SK-N-SH (cell line): ENCODE results near the gene PLD1. TPM values are rescaled to one million over a fixed set of nuclear protein-coding genes. Genes with fewer than 3 reads are reported as not detected.

Source experiments
- CTCF ChIA-PET: fragments of 300-600, 350-600 bp; formaldehyde crosslinking; extraction: SDS; loops from one replicate; lab custom pipeline; 2021; lab: Yijun Ruan, JAX
- POLR2A ChIA-PET: fragments of 350-600 bp; sonication (Branson Sonifier 250); formaldehyde crosslinking; extraction: SDS; loops from one replicate; lab custom pipeline; 2020; ENCODE audit warnings: antibody characterized with exemption, inconsistent platforms; lab: Yijun Ruan, JAX
- DNase-seq: peaks from one replicate; pipeline ENCODE4 v3.0.0; 2012
- H2AFZ ChIP-seq: fragments of 200-600 bp; sonication (generic); 2 replicates; pipeline ENCODE4 v1.8.1; 2016; ENCODE audit warnings: antibody characterized with exemption, mild to moderate bottlenecking, low read depth
- H3F3A ChIP-seq: fragments of 200-600 bp; sonication (generic); replicated peaks from 2 replicates; pipeline ENCODE3; 2016; ENCODE audit warnings: antibody characterized with exemption, mild to moderate bottlenecking; ENCODE audit not compliant: insufficient read depth
- H3K27ac ChIP-seq, 2 experiments: fragments of 200-500 bp in 1 of 2; fragments of 200-600 bp in 1 of 2; sonication (Bioruptor generic) in 1 of 2; sonication (generic), shearing (Covaris generic) in 1 of 2; 2 replicates each; pipeline versions ENCODE4 v1.5.1 to v1.6.1; 2014 to 2016; ENCODE audit warnings: low read depth in 2 of 2, inconsistent platforms in 1 of 2, low read length in 1 of 2, mild to moderate bottlenecking in 1 of 2, mixed read lengths in 1 of 2
- H3K27me3 ChIP-seq: fragments of 200-600 bp; sonication (generic), shearing (Covaris generic); 2 replicates; pipeline ENCODE4 v1.6.1; 2016; ENCODE audit warnings: mixed run types; ENCODE audit not compliant: insufficient read depth
- H3K36me3 ChIP-seq, 2 experiments: fragments of 200-500 bp in 1 of 2; fragments of 200-600 bp in 1 of 2; sonication (Bioruptor generic) in 1 of 2; sonication (generic) in 1 of 2; replicated peaks in 1 of 2; 2 replicates each; pipeline versions ENCODE3 to v1.5.1; 2014 to 2016; ENCODE audit warnings: low read length in 1 of 2, mild to moderate bottlenecking in 1 of 2; ENCODE audit not compliant: insufficient read depth in 2 of 2, control insufficient read depth in 1 of 2
- H3K4me1 ChIP-seq, 2 experiments: fragments of 200-500 bp in 1 of 2; fragments of 200-600 bp in 1 of 2; sonication (Bioruptor generic) in 1 of 2; sonication (generic), shearing (Covaris generic) in 1 of 2; 2 replicates each; pipeline versions ENCODE4 v1.5.1 to v1.6.1; 2014 to 2016; ENCODE audit warnings: low read depth in 1 of 2, low read length in 1 of 2, mixed run types in 1 of 2; ENCODE audit not compliant: insufficient read depth in 2 of 2, control insufficient read depth in 1 of 2
- H3K4me2 ChIP-seq: fragments of 200-600 bp; sonication (generic), shearing (Covaris generic); 2 replicates; pipeline ENCODE4 v1.6.1; 2017; ENCODE audit warnings: mixed run types
- H3K4me3 ChIP-seq, 2 experiments: fragments of 200-500 bp in 1 of 2; fragments of 200-600 bp in 1 of 2; sonication (Bioruptor generic) in 1 of 2; sonication (generic), shearing (Covaris generic) in 1 of 2; 2 replicates each; pipeline versions ENCODE4 v1.5.1 to v1.8.1; 2014 to 2016; ENCODE audit warnings: low read depth in 2 of 2, inconsistent platforms in 1 of 2, low read length in 1 of 2, mild to moderate bottlenecking in 1 of 2, mixed read lengths in 1 of 2, moderate library complexity in 1 of 2
- H3K79me2 ChIP-seq: fragments of 200-600 bp; sonication (generic); 2 replicates; pipeline ENCODE4 v1.8.1; 2017; ENCODE audit warnings: mild to moderate bottlenecking; ENCODE audit not compliant: insufficient read depth
- H3K9ac ChIP-seq: fragments of 200-600 bp; sonication (generic); 2 replicates; pipeline ENCODE4 v1.6.1; 2017; ENCODE audit warnings: mixed run types
- H3K9me2 ChIP-seq: fragments of 200-600 bp; sonication (generic); 2 replicates; pipeline ENCODE4 v1.6.1; 2017; ENCODE audit warnings: mixed run types
- H3K9me3 ChIP-seq: fragments of 200-600 bp; sonication (generic); 2 replicates; pipeline ENCODE4 v1.6.1; 2017; ENCODE audit warnings: mixed run types, mild to moderate bottlenecking, moderate library complexity
- H4K20me1 ChIP-seq: fragments of 200-600 bp; sonication (generic); 2 replicates; pipeline ENCODE4 v1.6.1; 2017; ENCODE audit warnings: mild to moderate bottlenecking, mixed run types; ENCODE audit not compliant: insufficient read depth
- CHD2 ChIP-seq: fragments of 150-350 bp; IDR thresholded peaks from 2 replicates; pipeline ENCODE4 v1.6.1; 2018; ENCODE audit warnings: low read length; ENCODE audit not compliant: partially characterized antibody
- ELF1 ChIP-seq: IDR thresholded peaks from 2 replicates; pipeline ENCODE4 v1.4.0; 2012
- EP300 ChIP-seq, 2 experiments: IDR thresholded peaks; 2 replicates each; pipeline versions ENCODE4 v1.4.0 to v1.6.1; 2012; ENCODE audit warnings: borderline replicate concordance in 1 of 2, low read depth in 1 of 2, low read length in 1 of 2
- EZH2phosphoT487 ChIP-seq: fragments of 200-600 bp; sonication (generic); IDR thresholded peaks from 2 replicates; pipeline ENCODE4 v1.6.1; 2017; ENCODE audit warnings: low read depth, mixed run types, mild to moderate bottlenecking, antibody characterized with exemption, moderate library complexity, borderline replicate concordance
- FOXJ3 ChIP-seq: sonication (generic); formaldehyde crosslinking; IDR thresholded peaks from 2 replicates; pipeline ENCODE4 v1.5.1; 2020; ENCODE audit warnings: mild to moderate bottlenecking, missing genetic modification reagents
- GABPA ChIP-seq: IDR thresholded peaks from 2 replicates; pipeline ENCODE4 v1.4.0; 2012; ENCODE audit warnings: low read depth, mild to moderate bottlenecking
- GATA2 ChIP-seq: sonication (generic); formaldehyde crosslinking; IDR thresholded peaks from 2 replicates; pipeline ENCODE4 v1.5.0; 2020; ENCODE audit warnings: mild to moderate bottlenecking, missing genetic modification reagents
- MEF2A ChIP-seq: IDR thresholded peaks from 2 replicates; pipeline ENCODE4 v1.4.0; 2012; ENCODE audit warnings: low read depth, borderline replicate concordance
- MXI1 ChIP-seq: IDR thresholded peaks from 2 replicates; pipeline ENCODE4 v1.6.1; 2012; ENCODE audit warnings: mild to moderate bottlenecking, low read depth, low read length, improper control_type of control experiment
- POLR2AphosphoS5 ChIP-seq: IDR thresholded peaks from 2 replicates; pipeline ENCODE4 v1.6.1; 2012; ENCODE audit warnings: low read depth, low read length
- RAD21 ChIP-seq: IDR thresholded peaks from 2 replicates; pipeline ENCODE4 v1.6.1; 2012; ENCODE audit warnings: mild to moderate bottlenecking, low read length
- RFX5 ChIP-seq: IDR thresholded peaks from 2 replicates; pipeline ENCODE4 v1.6.1; 2012; ENCODE audit warnings: mild to moderate bottlenecking, improper control_type of control experiment, low read length
- SIN3A ChIP-seq: IDR thresholded peaks from 2 replicates; pipeline ENCODE4 v1.6.1; 2012; ENCODE audit warnings: low read depth, mild to moderate bottlenecking, low read length, moderate library complexity, borderline replicate concordance
- SMC3 ChIP-seq: IDR thresholded peaks from 2 replicates; pipeline ENCODE4 v1.6.1; 2012; ENCODE audit warnings: low read depth, low read length, improper control_type of control experiment
- TCF12 ChIP-seq: IDR thresholded peaks from 2 replicates; pipeline ENCODE4 v1.4.0; 2012
- TEAD4 ChIP-seq: IDR thresholded peaks from 2 replicates; pipeline ENCODE4 v1.4.0; 2012; ENCODE audit warnings: mild to moderate bottlenecking, borderline replicate concordance; ENCODE audit not compliant: insufficient read depth
- YY1 ChIP-seq: IDR thresholded peaks from 2 replicates; pipeline ENCODE4 v1.4.0; 2012; ENCODE audit warnings: low read depth, mild to moderate bottlenecking
- WGBS: methylation state at CpG from one replicate; pipeline ENCODE4 v1.1.6; 2017; ENCODE audit warnings: low lambda C conversion rate; 5-methylcytosine and 5-hydroxymethylcytosine counted together
- polyA plus RNA-seq, 3 experiments: library from polyadenylated mRNA; depleted of rRNA; stranded (reverse); fragments of >200 nt; gene quantifications; 2 replicates each; pipeline ENCODE4 v1.2.3, GENCODE V29; 2012
- TF ChIP-seq, protein P1 (sequence below): IDR thresholded peaks from 2 replicates; pipeline ENCODE4 v1.6.1; 2012; ENCODE audit warnings: mild to moderate bottlenecking, low read depth, low read length, moderate library complexity
- TF ChIP-seq, protein P2 (sequence below): fragments of 150-350 bp; IDR thresholded peaks from 2 replicates; pipeline ENCODE4 v1.6.1; 2017; ENCODE audit warnings: antibody characterized with exemption, low read length, low read depth, borderline replicate concordance
- TF ChIP-seq, protein P3 (sequence below): IDR thresholded peaks from 2 replicates; pipeline ENCODE4 v1.4.0; 2012; ENCODE audit warnings: low read depth

PLD1 gene
- polyA plus RNA-seq, 1 of the 3 experiments (the other 2 are of a cell fraction) = 6.2 TPM

DNA sequence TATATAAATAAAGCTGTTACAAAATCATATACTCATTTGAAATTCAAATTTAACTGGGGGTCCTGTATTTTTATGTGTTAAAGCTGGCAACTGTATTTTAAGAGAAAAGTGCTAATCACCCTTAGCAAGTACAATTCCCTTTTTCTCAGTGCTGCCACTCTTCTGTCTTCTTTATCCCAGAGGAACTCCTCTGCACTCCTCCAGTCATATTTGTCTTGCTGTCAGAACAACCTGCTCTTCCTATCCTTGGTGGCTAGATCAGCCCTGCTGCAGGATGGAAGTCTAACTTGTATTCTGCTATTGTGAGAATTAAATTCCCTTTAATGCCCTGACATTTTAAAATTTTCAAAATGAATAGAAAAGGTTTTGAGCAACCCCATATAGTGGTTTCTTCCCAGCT, 226.2 kb downstream of the PLD1 start:
- CTCF ChIA-PET = interaction anchor here (1.0 to 1.4 kb wide), 4 partner anchors 9 to 535 kb away, joined by 3 to 5 read pairs (median 4); no protein-coding TSS in a partner anchor
- POLR2A ChIA-PET = interaction anchor here (0.5 kb wide), 1 partner anchor 255 kb away, joined by 3 read pairs; no protein-coding TSS in a partner anchor
- no peak overlapping the region for H2AFZ ChIP-seq

GRCh38 chr3:171574556-171575240, 235.6 kb downstream of the PLD1 start:
- ChIA-PET CTCF (interaction anchor here (1.1 to 2.2 kb wide), 5 partner anchors 8 to 525 kb away, joined by 3 to 12 read pairs (median 3); no protein-coding TSS in a partner anchor), POLR2A (no interaction called here)
- H3K9me3 ChIP-seq = no peaks in the 10 kb centered on the region
- H4K20me1 ChIP-seq = no peaks in the 10 kb centered on the region
- DNase-seq = no peak
- no peaks in the 10 kb centered on the region for H3K9me2 ChIP-seq
- no peak for TF ChIP-seq YY1
- TF ChIP-seq FOXJ3 = no peak
- TF ChIP-seq SMC3 = no peak
- no peak for TF ChIP-seq EP300 (IDR thresholded peaks at IDR 0.05; ENCODE audit: borderline replicate concordance in 1 of 2, low read depth in 1 of 2, low read length in 1 of 2)
- TF ChIP-seq, protein P1, sequence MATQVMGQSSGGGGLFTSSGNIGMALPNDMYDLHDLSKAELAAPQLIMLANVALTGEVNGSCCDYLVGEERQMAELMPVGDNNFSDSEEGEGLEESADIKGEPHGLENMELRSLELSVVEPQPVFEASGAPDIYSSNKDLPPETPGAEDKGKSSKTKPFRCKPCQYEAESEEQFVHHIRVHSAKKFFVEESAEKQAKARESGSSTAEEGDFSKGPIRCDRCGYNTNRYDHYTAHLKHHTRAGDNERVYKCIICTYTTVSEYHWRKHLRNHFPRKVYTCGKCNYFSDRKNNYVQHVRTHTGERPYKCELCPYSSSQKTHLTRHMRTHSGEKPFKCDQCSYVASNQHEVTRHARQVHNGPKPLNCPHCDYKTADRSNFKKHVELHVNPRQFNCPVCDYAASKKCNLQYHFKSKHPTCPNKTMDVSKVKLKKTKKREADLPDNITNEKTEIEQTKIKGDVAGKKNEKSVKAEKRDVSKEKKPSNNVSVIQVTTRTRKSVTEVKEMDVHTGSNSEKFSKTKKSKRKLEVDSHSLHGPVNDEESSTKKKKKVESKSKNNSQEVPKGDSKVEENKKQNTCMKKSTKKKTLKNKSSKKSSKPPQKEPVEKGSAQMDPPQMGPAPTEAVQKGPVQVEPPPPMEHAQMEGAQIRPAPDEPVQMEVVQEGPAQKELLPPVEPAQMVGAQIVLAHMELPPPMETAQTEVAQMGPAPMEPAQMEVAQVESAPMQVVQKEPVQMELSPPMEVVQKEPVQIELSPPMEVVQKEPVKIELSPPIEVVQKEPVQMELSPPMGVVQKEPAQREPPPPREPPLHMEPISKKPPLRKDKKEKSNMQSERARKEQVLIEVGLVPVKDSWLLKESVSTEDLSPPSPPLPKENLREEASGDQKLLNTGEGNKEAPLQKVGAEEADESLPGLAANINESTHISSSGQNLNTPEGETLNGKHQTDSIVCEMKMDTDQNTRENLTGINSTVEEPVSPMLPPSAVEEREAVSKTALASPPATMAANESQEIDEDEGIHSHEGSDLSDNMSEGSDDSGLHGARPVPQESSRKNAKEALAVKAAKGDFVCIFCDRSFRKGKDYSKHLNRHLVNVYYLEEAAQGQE = no peak
- H3K27me3 ChIP-seq = no peaks in the 10 kb centered on the region
- no peak overlapping the region for H3K4me3 ChIP-seq
- H3K4me2 ChIP-seq = no peak overlapping the region
- 90% methylated on average over 6 of the region's 6 CpGs for WGBS
- H3K4me1 ChIP-seq = no peaks in the 10 kb centered on the region
- no peak overlapping the region for H3K9ac ChIP-seq
- H3F3A ChIP-seq = no peaks in the 10 kb centered on the region
- H3K27ac ChIP-seq = no peak overlapping the region
- H3K79me2 ChIP-seq = no peaks in the 10 kb centered on the region
- H2AFZ ChIP-seq = peak overlapping the region; percentile 35; the same call in 1 of the 2 replicates
- no peaks in the 10 kb centered on the region for H3K36me3 ChIP-seq

More for the DNA sequence above, 226.2 kb downstream of the PLD1 start:
- no peak for TF ChIP-seq SMC3
- no peak for TF ChIP-seq MXI1
- no peak for TF ChIP-seq CHD2
- no peak for TF ChIP-seq YY1
- no peak for TF ChIP-seq GATA2 (CRISPR knock-in tag)
- no peak for TF ChIP-seq RFX5
- TF ChIP-seq POLR2AphosphoS5 = no peak
- TF ChIP-seq FOXJ3 = no peak
- no peak for TF ChIP-seq RAD21
- TF ChIP-seq ELF1 = no peak
- no peak for TF ChIP-seq TCF12
- TF ChIP-seq TEAD4 = no peak
- no peak for TF ChIP-seq MEF2A
- no peak for TF ChIP-seq EZH2phosphoT487
- TF ChIP-seq, protein P2, sequence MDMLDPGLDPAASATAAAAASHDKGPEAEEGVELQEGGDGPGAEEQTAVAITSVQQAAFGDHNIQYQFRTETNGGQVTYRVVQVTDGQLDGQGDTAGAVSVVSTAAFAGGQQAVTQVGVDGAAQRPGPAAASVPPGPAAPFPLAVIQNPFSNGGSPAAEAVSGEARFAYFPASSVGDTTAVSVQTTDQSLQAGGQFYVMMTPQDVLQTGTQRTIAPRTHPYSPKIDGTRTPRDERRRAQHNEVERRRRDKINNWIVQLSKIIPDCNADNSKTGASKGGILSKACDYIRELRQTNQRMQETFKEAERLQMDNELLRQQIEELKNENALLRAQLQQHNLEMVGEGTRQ = no peak
- TF ChIP-seq, protein P3, sequence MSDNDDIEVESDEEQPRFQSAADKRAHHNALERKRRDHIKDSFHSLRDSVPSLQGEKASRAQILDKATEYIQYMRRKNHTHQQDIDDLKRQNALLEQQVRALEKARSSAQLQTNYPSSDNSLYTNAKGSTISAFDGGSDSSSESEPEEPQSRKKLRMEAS = no peak
- TF ChIP-seq GABPA = no peak
- no peak for TF ChIP-seq SIN3A
- Histone ChIP-seq H3F3A (no peaks in the 10 kb centered on the region), H3K9me3 (no peaks in the 10 kb centered on the region), H3K9ac (no peak overlapping the region), H3K4me1 (peaks cover 0 to 7% of the 10 kb centered on the region in 2 experiments; a peak in 2 of 4 replicates), H3K27ac (no peak overlapping the region), H4K20me1 (no peaks in the 10 kb centered on the region), H3K4me3 (no peak overlapping the region), H3K36me3 (no peaks in the 10 kb centered on the region), H3K27me3 (no peaks in the 10 kb centered on the region), H3K4me2 (no peak overlapping the region), H3K79me2 (no peaks in the 10 kb centered on the region), H3K9me2 (no peaks in the 10 kb centered on the region)
- no peak for DNase-seq
